Body of pancreas (tissue), 4 donors: ENCODE measurements around the gene NOL9. TPM values are rescaled to one million over a fixed set of nuclear protein-coding genes. Genes with fewer than 3 reads are reported as not detected.

Experiments
- ATAC-seq: fragments of 150-250 bp; one replicate; pipeline ENCODE4 v1.9.1; 2016
- DNase-seq, 4 donors: peaks; one replicate each; pipeline ENCODE4 v3.0.0-alpha.2; 2019
- H3K27ac ChIP-seq, 4 donors: fragments of 200-600 bp; sonication (generic); 1 replicate in 3 of 4; 2 replicates in 1 of 4; pipeline versions ENCODE4 v1.5.1 to v1.6.1; 2016 to 2019; ENCODE audit warnings: mild to moderate bottlenecking in 1 of 4, mixed read lengths in 1 of 4, moderate library complexity in 1 of 4
- H3K27me3 ChIP-seq, 2 donors: fragments of 200-600 bp; sonication (generic); one replicate each; pipeline ENCODE4 v1.6.0; 2016; ENCODE audit warnings: mild to moderate bottlenecking in 1 of 2
- H3K36me3 ChIP-seq, 2 donors: fragments of 200-600 bp; sonication (generic); replicated peaks in 1 of 2; 2 replicates each; pipeline ENCODE4 v1.5.1; 2016; ENCODE audit warnings: low read depth in 2 of 2; ENCODE audit not compliant: insufficient read depth in 1 of 2
- H3K4me1 ChIP-seq: fragments of 200-600 bp; sonication (generic); one replicate; pipeline ENCODE4 v1.6.0; 2016
- H3K4me3 ChIP-seq, 2 donors: fragments of 200-600 bp; sonication (generic); 1 replicate in 1 of 2; 2 replicates in 1 of 2; pipeline ENCODE4 v1.5.1; 2016 to 2019
- H3K9me3 ChIP-seq, 3 donors: fragments of 200-600 bp; sonication (generic); 1 replicate in 2 of 3; 2 replicates in 1 of 3; pipeline ENCODE4 v1.5.1; 2016
- CTCF ChIP-seq, 7 experiments: fragments of 450-650 bp in 4 of 7; fragments of 200-600 bp in 3 of 7; sonication (generic) in 3 of 7; IDR thresholded peaks; one replicate each; pipeline ENCODE4 v1.5.1; 2016 to 2019; ENCODE audit warnings: antibody characterized with exemption in 7 of 7
- POLR2A ChIP-seq, 3 donors: fragments of 450-650 bp; IDR thresholded peaks; one replicate each; pipeline ENCODE4 v1.6.1; 2016; ENCODE audit warnings: antibody characterized with exemption in 3 of 3, mild to moderate bottlenecking in 2 of 3
- WGBS, 2 donors: methylation state at CpG; one replicate each; pipeline ENCODE4 v1.1.5; 2017; 5-methylcytosine and 5-hydroxymethylcytosine counted together
- intact Hi-C: fragments of 100-400 bp; cut with DNase I; formaldehyde crosslinking; loops from one replicate; pipeline ENCODE4 v1.15.1; 2023
- total RNA-seq, 2 donors: library from RNA; depleted of rRNA; stranded (reverse); fragments of >200 nt; gene quantifications; one replicate each; pipeline ENCODE4 v1.1.0, GENCODE V29; 2016

The NOL9 gene
- total RNA-seq, 2 donors from 2014 or later: 13.7 to 27.4 TPM

- 78 to 91% methylated on average over 4 to 11 of the region's 11 CpGs for WGBS, 2 donors
- DNase-seq (no peak), ATAC-seq (no peak)
- H3K4me3 ChIP-seq: no peak overlapping the region
- intact Hi-C loops: no loop called here
- H3K36me3 ChIP-seq: peaks cover 8 to 27% of the 10 kb centered on the region in 2 donors
- TF ChIP-seq CTCF (IDR thresholded peaks at IDR 0.05): no peak
- no peak for TF ChIP-seq POLR2A (IDR thresholded peaks at IDR 0.05)
- no peaks in the 10 kb centered on the region for H3K27me3 ChIP-seq
- no peak overlapping the region for H3K27ac ChIP-seq
- no peaks in the 10 kb centered on the region for H3K9me3 ChIP-seq
- H3K4me1 ChIP-seq: no peaks in the 10 kb centered on the region
Measured at GRCh38 chr1:6526316-6526715, 28.0 kb downstream of the NOL9 start.

GRCh38 chr1:6523566-6523965 is 30.7 kb downstream of the NOL9 start:
- H3K36me3 ChIP-seq: peaks cover 4 to 19% of the 10 kb centered on the region in 2 donors
- no peaks in the 10 kb centered on the region for H3K4me1 ChIP-seq
- H3K27ac ChIP-seq: no peak overlapping the region
- peak in 6 of 7 experiments; percentile 20 to 44 (median 34) for TF ChIP-seq CTCF (IDR thresholded peaks at IDR 0.05)
- no peak for TF ChIP-seq POLR2A (IDR thresholded peaks at IDR 0.05)
- H3K27me3 ChIP-seq: no peaks in the 10 kb centered on the region
- WGBS, 2 donors: 44% methylated on average over 5 to 6 of the region's 6 CpGs
- H3K9me3 ChIP-seq: no peaks in the 10 kb centered on the region
- DNase-seq: peak in 2 of 4 donors; percentile 28 to 29
- no peak for ATAC-seq
- intact Hi-C loops: no loop called here
- no peak overlapping the region for H3K4me3 ChIP-seq

GRCh38 chr1:6521536-6521935 is 32.8 kb downstream of the NOL9 start:
- WGBS, 2 donors: 62 to 70% methylated on average over 3 to 5 of the region's 5 CpGs
- no peak for DNase-seq
- H3K27ac ChIP-seq: no peak overlapping the region
- no peak for ATAC-seq
- H3K4me1 ChIP-seq: no peaks in the 10 kb centered on the region
- intact Hi-C loops: no loop called here
- no peak for TF ChIP-seq CTCF (IDR thresholded peaks at IDR 0.05)
- no peak for TF ChIP-seq POLR2A (IDR thresholded peaks at IDR 0.05)
- H3K27me3 ChIP-seq: no peaks in the 10 kb centered on the region
- H3K9me3 ChIP-seq: no peaks in the 10 kb centered on the region
- no peak overlapping the region for H3K4me3 ChIP-seq
- peaks cover 0 to 14% of the 10 kb centered on the region in 2 donors for H3K36me3 ChIP-seq

GRCh38 chr1:6519935-6520671 is 34.2 kb downstream of the NOL9 start:
- 34 to 38% methylated on average over 9 to 13 of the region's 13 CpGs for WGBS, 2 donors
- H3K27me3 ChIP-seq: no peaks in the 10 kb centered on the region
- TF ChIP-seq POLR2A (IDR thresholded peaks at IDR 0.05) (no peak), CTCF (IDR thresholded peaks at IDR 0.05) (no peak)
- H3K27ac ChIP-seq: no peak overlapping the region
- intact Hi-C loops: no loop called here
- ATAC-seq: peak; percentile 48
- DNase-seq: peak in 2 of 4 donors; percentile 32
- H3K36me3 ChIP-seq: peaks cover 0 to under 1% of the 10 kb centered on the region in 2 donors
- no peaks in the 10 kb centered on the region for H3K9me3 ChIP-seq
- no peaks in the 10 kb centered on the region for H3K4me1 ChIP-seq
- H3K4me3 ChIP-seq: no peak overlapping the region

- 64 to 69% methylated on average over 10 to 11 of the region's 11 CpGs for WGBS, 2 donors
- no peaks in the 10 kb centered on the region for H3K27me3 ChIP-seq
- H3K36me3 ChIP-seq: no peaks in the 10 kb centered on the region
- H3K27ac ChIP-seq: no peak overlapping the region
- no peaks in the 10 kb centered on the region for H3K9me3 ChIP-seq
- DNase-seq (no peak), ATAC-seq (no peak)
- TF ChIP-seq POLR2A (IDR thresholded peaks at IDR 0.05): no peak
- no peaks in the 10 kb centered on the region for H3K4me1 ChIP-seq
- intact Hi-C loops: no loop called here
- no peak overlapping the region for H3K4me3 ChIP-seq
Measured at GRCh38 chr1:6519491-6519934, 34.8 kb downstream of the NOL9 start.
